ENCODE results near the gene BIRC3. TPM values are rescaled to one million over a fixed set of nuclear protein-coding genes. Genes with fewer than 3 reads are reported as not detected.

BIRC3 gene
- total RNA-seq, 1 donor = 8.2 TPM

DNA sequence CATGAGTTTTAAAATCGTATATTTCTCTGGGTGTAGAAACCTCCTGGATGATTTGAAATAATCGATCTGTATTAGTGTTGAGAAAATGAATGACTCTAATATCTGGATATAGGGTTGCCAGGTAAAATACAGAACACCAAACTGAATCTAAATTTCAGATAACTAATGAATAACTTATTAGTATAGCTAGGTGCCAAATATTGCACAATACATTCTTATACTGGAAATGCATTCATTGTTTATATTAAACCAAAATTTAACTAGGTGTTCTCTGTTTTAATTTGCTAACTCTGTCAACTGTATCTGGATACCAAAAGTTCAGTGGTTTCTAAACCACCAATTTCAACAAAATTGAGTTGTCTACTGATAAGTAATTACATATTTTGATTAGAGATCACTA lies 2.5 kb upstream of the BIRC3 start:
- no peak for TF ChIP-seq CTCF (IDR thresholded peaks at IDR 0.05; ENCODE audit: insufficient read depth, low read depth, low read length)
- H3K4me3 ChIP-seq (ENCODE audit: low read depth, low read length) = no peak overlapping the region
- no peak for DNase-seq (ENCODE audit: low read depth)

DNA sequence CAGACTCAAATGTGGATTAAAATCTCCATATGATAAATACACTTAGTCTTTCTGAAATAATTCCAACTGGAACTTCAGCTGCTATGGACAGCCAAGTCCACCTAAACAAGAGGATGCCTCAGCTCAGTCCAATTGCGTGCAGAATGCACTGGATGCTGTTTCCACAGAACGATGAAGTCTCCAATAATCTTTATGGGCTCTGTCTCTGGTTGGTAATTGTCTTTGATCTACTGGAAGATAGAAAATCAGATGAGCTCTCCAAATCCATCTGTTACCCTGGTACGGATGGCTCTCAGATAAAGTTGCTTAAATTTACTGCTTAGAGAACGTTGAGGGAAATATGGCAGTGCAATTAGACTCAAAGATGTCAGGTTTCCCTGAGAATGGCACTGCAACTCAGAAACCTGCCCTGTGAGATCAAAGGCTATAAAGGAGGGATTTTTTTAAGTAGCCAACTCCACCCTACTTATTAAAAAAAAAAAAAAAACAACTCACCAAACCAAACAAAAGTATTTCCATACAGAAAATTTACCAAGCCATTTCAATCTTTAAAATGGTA lies 859 bp upstream of the BIRC3 start:
- no peak for TF ChIP-seq CTCF (IDR thresholded peaks at IDR 0.05; ENCODE audit: insufficient read depth, low read depth, low read length)
- no peak for DNase-seq (ENCODE audit: low read depth)

DNA sequence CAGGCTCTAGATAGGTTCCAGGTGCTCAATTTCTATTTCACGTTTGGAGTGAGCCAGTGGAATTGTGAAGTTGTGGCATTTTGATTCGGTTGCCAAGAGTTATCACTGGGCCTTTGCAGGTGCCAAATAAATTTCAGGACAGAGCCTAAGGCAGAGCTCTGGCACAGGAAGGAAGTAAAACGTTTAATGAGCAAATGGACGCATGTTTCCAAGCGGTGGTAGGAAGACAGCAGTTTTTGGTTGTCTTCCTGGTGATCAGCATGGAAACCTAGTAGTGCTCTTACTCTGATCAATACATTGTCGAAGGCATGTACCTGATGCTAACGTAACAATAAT lies 452 bp downstream of the BIRC3 start:
- no peak for DNase-seq (ENCODE audit: low read depth)
- peak overlapping the region; percentile 69 for H3K4me3 ChIP-seq (ENCODE audit: low read depth, low read length)
- TF ChIP-seq CTCF (IDR thresholded peaks at IDR 0.05; ENCODE audit: insufficient read depth, low read depth, low read length) = no peak

More for the DNA sequence above, 859 bp upstream of the BIRC3 start:
- H3K4me3 ChIP-seq (ENCODE audit: low read depth, low read length) = no peak overlapping the region

DNA sequence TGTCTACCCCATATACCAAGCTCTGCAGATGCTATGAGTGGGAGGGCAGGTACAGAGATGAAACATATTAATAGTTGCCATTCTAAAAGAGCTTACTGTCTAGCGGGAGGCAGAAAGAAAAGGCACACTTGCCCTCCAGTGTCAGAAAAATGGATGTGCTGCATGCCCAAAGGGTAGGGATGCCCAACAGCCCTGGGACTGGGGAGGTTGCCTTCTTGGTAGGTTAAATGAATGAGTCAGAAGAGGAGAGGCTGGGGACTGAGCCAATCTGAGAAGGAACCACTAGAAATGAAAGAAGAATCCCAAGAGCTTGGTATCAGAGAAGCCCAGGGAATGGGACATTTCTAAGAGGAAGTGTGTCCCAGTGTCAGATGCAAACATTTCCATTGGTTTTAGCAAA lies 1.2 kb downstream of the BIRC3 start:
- no peak for DNase-seq (ENCODE audit: low read depth)
- no peak for TF ChIP-seq CTCF (IDR thresholded peaks at IDR 0.05; ENCODE audit: insufficient read depth, low read depth, low read length)
- no peak overlapping the region for H3K4me3 ChIP-seq (ENCODE audit: low read depth, low read length)

- TF ChIP-seq CTCF (IDR thresholded peaks at IDR 0.05; ENCODE audit: insufficient read depth, low read depth, low read length) = no peak
- DNase-seq (ENCODE audit: low read depth) = no peak
- H3K4me3 ChIP-seq (ENCODE audit: low read depth, low read length) = no peak overlapping the region
Measured at GRCh38 chr11:102319544-102319943, 2.3 kb downstream of the BIRC3 start.

DNA sequence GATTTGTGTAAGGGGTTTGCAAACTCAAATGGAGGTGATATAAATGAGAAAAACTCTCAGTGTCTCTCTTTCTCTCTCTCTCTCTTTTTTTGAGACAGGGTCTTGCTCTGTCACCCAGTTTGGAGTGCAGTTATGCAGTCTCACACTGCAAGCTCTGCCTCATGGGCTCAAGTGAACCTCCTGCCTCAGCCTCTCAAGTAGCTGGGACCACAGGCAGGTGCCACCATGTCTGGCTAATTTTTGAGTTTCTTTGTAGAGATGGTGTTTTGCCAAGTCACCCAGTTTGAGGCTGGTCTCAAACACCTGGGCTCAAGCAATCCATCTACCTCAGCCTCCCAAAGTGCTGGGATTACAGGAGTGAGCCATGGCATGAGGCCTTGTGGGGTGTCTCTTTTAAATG lies 2.9 kb downstream of the BIRC3 start:
- H3K4me3 ChIP-seq (ENCODE audit: low read depth, low read length) = no peak overlapping the region
- no peak for TF ChIP-seq CTCF (IDR thresholded peaks at IDR 0.05; ENCODE audit: insufficient read depth, low read depth, low read length)
- DNase-seq (ENCODE audit: low read depth) = no peak

GRCh38 chr11:102320679-102321078 lies 3.4 kb downstream of the BIRC3 start:
- no peak for TF ChIP-seq CTCF (IDR thresholded peaks at IDR 0.05; ENCODE audit: insufficient read depth, low read depth, low read length)
- no peak for DNase-seq (ENCODE audit: low read depth)
- H3K4me3 ChIP-seq (ENCODE audit: low read depth, low read length) = no peak overlapping the region
